Measurements from ENCODE around the gene MYOM1.
"Not testable (repeated sequence)": the region's sequence is repeated elsewhere in the genome, so short reads cannot be mapped to it uniquely, and the experiment has no call there.

MYOM1 gene

DNA sequence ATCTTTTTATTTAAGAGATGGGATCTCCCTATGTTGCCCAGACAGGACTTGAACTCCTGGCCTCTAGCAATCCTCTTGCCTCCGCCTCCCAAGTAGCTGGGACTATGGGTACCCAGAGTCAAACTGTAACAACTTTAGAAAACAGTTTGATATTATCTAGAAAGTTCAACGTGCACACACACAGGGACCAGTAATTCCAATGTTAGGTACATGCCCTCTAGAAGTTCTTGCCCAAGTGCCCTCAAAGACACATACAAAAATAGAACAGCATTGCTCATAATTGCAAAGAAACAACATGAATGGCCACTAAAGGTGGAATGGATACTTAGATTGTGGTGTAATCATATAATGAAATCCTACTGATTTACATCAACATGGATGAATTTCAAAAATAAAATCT lies 194.2 kb downstream of the MYOM1 start:
- TF ChIP-seq, protein P1, sequence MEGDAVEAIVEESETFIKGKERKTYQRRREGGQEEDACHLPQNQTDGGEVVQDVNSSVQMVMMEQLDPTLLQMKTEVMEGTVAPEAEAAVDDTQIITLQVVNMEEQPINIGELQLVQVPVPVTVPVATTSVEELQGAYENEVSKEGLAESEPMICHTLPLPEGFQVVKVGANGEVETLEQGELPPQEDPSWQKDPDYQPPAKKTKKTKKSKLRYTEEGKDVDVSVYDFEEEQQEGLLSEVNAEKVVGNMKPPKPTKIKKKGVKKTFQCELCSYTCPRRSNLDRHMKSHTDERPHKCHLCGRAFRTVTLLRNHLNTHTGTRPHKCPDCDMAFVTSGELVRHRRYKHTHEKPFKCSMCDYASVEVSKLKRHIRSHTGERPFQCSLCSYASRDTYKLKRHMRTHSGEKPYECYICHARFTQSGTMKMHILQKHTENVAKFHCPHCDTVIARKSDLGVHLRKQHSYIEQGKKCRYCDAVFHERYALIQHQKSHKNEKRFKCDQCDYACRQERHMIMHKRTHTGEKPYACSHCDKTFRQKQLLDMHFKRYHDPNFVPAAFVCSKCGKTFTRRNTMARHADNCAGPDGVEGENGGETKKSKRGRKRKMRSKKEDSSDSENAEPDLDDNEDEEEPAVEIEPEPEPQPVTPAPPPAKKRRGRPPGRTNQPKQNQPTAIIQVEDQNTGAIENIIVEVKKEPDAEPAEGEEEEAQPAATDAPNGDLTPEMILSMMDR (IDR thresholded peaks at IDR 0.05; ENCODE audit: low read depth, low read length, missing control alignments), result no peak
- DNase-seq (ENCODE audit: low read depth), result no peak
- in situ Hi-C loops (cut with HindIII; ENCODE audit: low sequenced_read_pairs), result no loop called here
- H3K4me3 ChIP-seq (ENCODE audit: low read depth, low read length), result no peak overlapping the region

DNA sequence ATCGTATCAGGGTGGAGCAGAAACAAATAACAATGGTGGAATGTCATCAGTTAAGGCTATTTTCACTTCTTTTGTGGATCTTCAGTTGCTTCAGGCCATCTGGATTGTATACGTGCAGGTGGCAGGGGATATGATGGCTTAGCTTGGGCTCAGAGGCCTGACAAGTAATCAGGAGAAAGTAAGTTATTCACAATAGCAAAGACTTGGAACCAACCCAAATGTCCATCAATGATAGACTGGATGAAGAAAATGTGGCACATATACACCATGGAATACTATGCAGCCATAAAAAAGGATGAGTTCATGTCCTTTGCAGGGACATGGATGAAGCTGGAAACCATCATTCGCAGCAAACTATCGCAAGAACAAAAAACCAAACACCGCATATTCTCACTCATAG lies 196.2 kb downstream of the MYOM1 start:
- in situ Hi-C loops (cut with HindIII; ENCODE audit: low sequenced_read_pairs); H3K4me3 ChIP-seq (ENCODE audit: low read depth, low read length); DNase-seq (ENCODE audit: low read depth): not testable (repeated sequence)
